ENCODE data around the gene OTOGL.

DNA sequence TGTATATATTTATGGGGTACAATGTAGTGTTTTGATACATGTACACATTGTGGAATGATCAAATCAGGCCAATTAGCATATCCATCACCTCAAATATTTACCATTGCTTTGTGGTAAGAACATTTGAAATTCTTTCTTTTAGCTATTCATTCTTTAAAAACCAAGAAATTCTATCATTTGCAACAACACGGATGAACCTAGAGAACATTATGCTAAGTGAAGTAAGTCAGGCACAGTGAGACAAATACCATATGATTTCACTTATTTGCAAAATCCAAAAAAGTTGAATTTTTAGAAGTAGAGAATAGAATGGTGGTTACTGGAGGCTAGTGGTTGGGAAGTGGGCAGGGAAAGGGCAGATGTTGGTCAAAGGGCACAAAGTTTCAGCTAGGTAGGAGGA is 215.4 kb downstream of the OTOGL start:
- TF ChIP-seq POLR2AphosphoS5 (IDR thresholded peaks at IDR 0.05; ENCODE audit: low read depth) (no peak), CTCF (IDR thresholded peaks at IDR 0.05; ENCODE audit: insufficient read depth, low read length) (no peak)
- TF ChIP-seq, protein P1, sequence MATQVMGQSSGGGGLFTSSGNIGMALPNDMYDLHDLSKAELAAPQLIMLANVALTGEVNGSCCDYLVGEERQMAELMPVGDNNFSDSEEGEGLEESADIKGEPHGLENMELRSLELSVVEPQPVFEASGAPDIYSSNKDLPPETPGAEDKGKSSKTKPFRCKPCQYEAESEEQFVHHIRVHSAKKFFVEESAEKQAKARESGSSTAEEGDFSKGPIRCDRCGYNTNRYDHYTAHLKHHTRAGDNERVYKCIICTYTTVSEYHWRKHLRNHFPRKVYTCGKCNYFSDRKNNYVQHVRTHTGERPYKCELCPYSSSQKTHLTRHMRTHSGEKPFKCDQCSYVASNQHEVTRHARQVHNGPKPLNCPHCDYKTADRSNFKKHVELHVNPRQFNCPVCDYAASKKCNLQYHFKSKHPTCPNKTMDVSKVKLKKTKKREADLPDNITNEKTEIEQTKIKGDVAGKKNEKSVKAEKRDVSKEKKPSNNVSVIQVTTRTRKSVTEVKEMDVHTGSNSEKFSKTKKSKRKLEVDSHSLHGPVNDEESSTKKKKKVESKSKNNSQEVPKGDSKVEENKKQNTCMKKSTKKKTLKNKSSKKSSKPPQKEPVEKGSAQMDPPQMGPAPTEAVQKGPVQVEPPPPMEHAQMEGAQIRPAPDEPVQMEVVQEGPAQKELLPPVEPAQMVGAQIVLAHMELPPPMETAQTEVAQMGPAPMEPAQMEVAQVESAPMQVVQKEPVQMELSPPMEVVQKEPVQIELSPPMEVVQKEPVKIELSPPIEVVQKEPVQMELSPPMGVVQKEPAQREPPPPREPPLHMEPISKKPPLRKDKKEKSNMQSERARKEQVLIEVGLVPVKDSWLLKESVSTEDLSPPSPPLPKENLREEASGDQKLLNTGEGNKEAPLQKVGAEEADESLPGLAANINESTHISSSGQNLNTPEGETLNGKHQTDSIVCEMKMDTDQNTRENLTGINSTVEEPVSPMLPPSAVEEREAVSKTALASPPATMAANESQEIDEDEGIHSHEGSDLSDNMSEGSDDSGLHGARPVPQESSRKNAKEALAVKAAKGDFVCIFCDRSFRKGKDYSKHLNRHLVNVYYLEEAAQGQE (IDR thresholded peaks at IDR 0.05; ENCODE audit: insufficient replicate concordance, low read depth), result no peak
